CD14-positive monocyte (primary cell): Measurements from ENCODE around the gene LIN9. TPM values are rescaled to one million over a fixed set of nuclear protein-coding genes. Genes with fewer than 3 reads are reported as not detected.

Source experiments
- DNase-seq, 3 donors: peaks; one replicate each; pipeline ENCODE4 v3.0.0-alpha.2; 2011 to 2022
- H2AFZ ChIP-seq: 2 replicates; pipeline ENCODE4 v1.6.0; 2012; ENCODE audit warnings: mild to moderate bottlenecking, low read depth, low read length, inconsistent platforms; ENCODE audit not compliant: insufficient read depth, poor library complexity, severe bottlenecking
- H3K27ac ChIP-seq, 2 donors: 1 replicate in 1 of 2; 2 replicates in 1 of 2; pipeline ENCODE4 v1.5.1; 2012 to 2013; ENCODE audit warnings: low read length in 2 of 2, control low read depth in 1 of 2, inconsistent platforms in 1 of 2, low read depth in 1 of 2, mild to moderate bottlenecking in 1 of 2
- H3K27me3 ChIP-seq, 2 donors: one replicate each; pipeline versions ENCODE4 v1.6.0 to v1.6.1; 2011 to 2013; ENCODE audit warnings: low read length in 2 of 2; ENCODE audit not compliant: control insufficient read depth in 2 of 2, insufficient read depth in 2 of 2
- H3K36me3 ChIP-seq, 2 donors: replicated peaks in 1 of 2; 1 replicate in 1 of 2; 2 replicates in 1 of 2; pipeline versions ENCODE4 v1.5.1 to v1.6.1; 2012 to 2013; ENCODE audit warnings: low read length in 2 of 2, control low read depth in 1 of 2, inconsistent platforms in 1 of 2, mild to moderate bottlenecking in 1 of 2; ENCODE audit not compliant: insufficient read depth in 2 of 2, control insufficient read depth in 1 of 2
- H3K4me1 ChIP-seq, 2 donors: 1 replicate in 1 of 2; 2 replicates in 1 of 2; pipeline versions ENCODE4 v1.5.1 to v1.6.1; 2012 to 2013; ENCODE audit warnings: low read length in 2 of 2, control low read depth in 1 of 2, inconsistent platforms in 1 of 2, mild to moderate bottlenecking in 1 of 2, moderate library complexity in 1 of 2; ENCODE audit not compliant: insufficient read depth in 2 of 2, control insufficient read depth in 1 of 2
- H3K4me2 ChIP-seq: replicated peaks from 2 replicates; pipeline ENCODE3; 2012; ENCODE audit warnings: low read length, moderate library complexity, mild to moderate bottlenecking; ENCODE audit not compliant: poor library complexity, severe bottlenecking; ENCODE audit errors: extremely low read depth
- H3K4me3 ChIP-seq, 3 experiments: fragments of 200-600 bp in 1 of 3; sonication (generic) in 1 of 3; replicated peaks in 1 of 3; 1 replicate in 2 of 3; 2 replicates in 1 of 3; pipeline ENCODE4 v1.5.1; 2011 to 2013; ENCODE audit warnings: low read length in 3 of 3, mild to moderate bottlenecking in 3 of 3, control low read depth in 2 of 3, low read depth in 2 of 3, inconsistent platforms in 1 of 3, moderate library complexity in 1 of 3
- H3K79me2 ChIP-seq: 2 replicates; pipeline ENCODE4 v1.6.0; 2012; ENCODE audit warnings: mild to moderate bottlenecking, control low read depth, inconsistent platforms, low read length, moderate library complexity; ENCODE audit not compliant: insufficient read depth
- H3K9ac ChIP-seq: 2 replicates; pipeline ENCODE4 v1.6.0; 2017; ENCODE audit warnings: low read length, mild to moderate bottlenecking; ENCODE audit not compliant: insufficient read depth, poor library complexity, severe bottlenecking
- H3K9me3 ChIP-seq, 2 donors: replicated peaks in 1 of 2; 1 replicate in 1 of 2; 2 replicates in 1 of 2; pipeline versions ENCODE4 v1.5.1 to v1.6.1; 2012 to 2013; ENCODE audit warnings: low read length in 2 of 2, control low read depth in 1 of 2; ENCODE audit not compliant: control insufficient read depth in 1 of 2, insufficient read depth in 1 of 2
- H4K20me1 ChIP-seq: 2 replicates; pipeline ENCODE4 v1.6.0; 2012; ENCODE audit warnings: mild to moderate bottlenecking, low read length, control low read depth, moderate library complexity; ENCODE audit not compliant: insufficient read depth
- H3K27ac Mint-ChIP-seq, 7 donors: one replicate each; pipeline ENCODE4 v1.8.0; 2020; ENCODE audit warnings: mild to moderate bottlenecking in 7 of 7, mixed read lengths in 7 of 7, moderate library complexity in 6 of 7, inconsistent platforms in 2 of 7
- H3K27me3 Mint-ChIP-seq, 3 donors: one replicate each; pipeline ENCODE4 v1.8.0; 2021 to 2022; ENCODE audit warnings: low read depth in 3 of 3, mild to moderate bottlenecking in 3 of 3, mixed read lengths in 3 of 3, moderate library complexity in 3 of 3, inconsistent platforms in 1 of 3
- H3K36me3 Mint-ChIP-seq, 2 donors: one replicate each; pipeline ENCODE4 v1.8.0; 2020; ENCODE audit warnings: mixed read lengths in 2 of 2, inconsistent platforms in 1 of 2, mild to moderate bottlenecking in 1 of 2
- H3K4me1 Mint-ChIP-seq: one replicate; pipeline ENCODE4 v1.8.0; 2020; ENCODE audit warnings: mild to moderate bottlenecking, mixed read lengths
- H3K4me3 Mint-ChIP-seq, 2 donors: one replicate each; pipeline ENCODE4 v1.8.0; 2020; ENCODE audit warnings: mild to moderate bottlenecking in 2 of 2, mixed read lengths in 2 of 2, moderate library complexity in 1 of 2
- H3K9me3 Mint-ChIP-seq, 7 donors: one replicate each; pipeline ENCODE4 v1.8.0; 2020 to 2022; ENCODE audit warnings: mixed read lengths in 7 of 7, mild to moderate bottlenecking in 6 of 7, moderate library complexity in 6 of 7, inconsistent platforms in 2 of 7
- CTCF ChIP-seq: fragments of 200-600 bp; IDR thresholded peaks from one replicate; pipeline ENCODE4 v1.8.0; 2022; ENCODE audit warnings: antibody characterized with exemption, mild to moderate bottlenecking
- WGBS: methylation state at CpG from one replicate; pipeline ENCODE4 v1.1.5; 2013; ENCODE audit warnings: missing lambda C conversion rate; ENCODE audit not compliant: insufficient coverage; 5-methylcytosine and 5-hydroxymethylcytosine counted together
- intact Hi-C, 2 donors: fragments of 100-400 bp; cut with micrococcal nuclease; formaldehyde crosslinking; loops; one replicate each; pipeline versions ENCODE4 v1.15.0 to v1.15.1; 2023
- polyA plus RNA-seq, 3 donors: library from polyadenylated mRNA; depleted of rRNA in 1 of 3; unstranded in 2 of 3; stranded (reverse) in 1 of 3; fragments of 300-500 nt in 2 of 3; fragments of >200 nt in 1 of 3; fragmentation: Illumina TruSeq in 2 of 3; gene quantifications; 1 replicate in 2 of 3; 2 replicates in 1 of 3; pipeline ENCODE4 v1.2.3, GENCODE V29; 2012 to 2021

The LIN9 gene
- polyA plus RNA-seq, 3 donors, result 0.56 to 1.3 (median 0.76) TPM

- WGBS, result under 1% methylated on average over 50 of the region's 55 CpGs
- Histone ChIP-seq H3K9ac (no peak overlapping the region), H3K9me3 (no peaks in the 10 kb centered on the region), H3K27me3 (peaks cover 19 to 32% of the 10 kb centered on the region in 2 donors), H3K79me2 (no peaks in the 10 kb centered on the region), H3K4me1 (peaks cover 4 to 8% of the 10 kb centered on the region in 2 donors), H3K4me3 (peak overlapping the region in 1 of 3 experiments; percentile 65), H3K4me2 (peak overlapping the region; percentile 70), H3K36me3 (no peaks in the 10 kb centered on the region), H2AFZ (peak overlapping the region; percentile 56), H4K20me1 (no peaks in the 10 kb centered on the region), H3K27ac (no peak overlapping the region)
- Mint-ChIP-seq H3K4me3 (peak overlapping the region; percentile 77 to 90), H3K27me3 (peaks cover 34 to 49% (median 37%) of the 10 kb centered on the region in 3 donors), H3K27ac (no peak overlapping the region), H3K9me3 (peaks cover 0 to 4% (median 0%) of the 10 kb centered on the region in 7 donors), H3K36me3 (peaks cover 17 to 19% of the 10 kb centered on the region in 2 donors), H3K4me1 (peaks cover 8% of the 10 kb centered on the region)
- intact Hi-C loops, result no loop called here
- DNase-seq, result no peak
- TF ChIP-seq CTCF, result no peak
These were observed 85.1 kb downstream of the LIN9 start for GRCh38 chr1:226223786-226224244.

GRCh38 chr1:226223157-226223785 is 85.7 kb downstream of the LIN9 start, which contains the start of gene MIXL1:
MIXL1 (plus strand) TSS chr1:226223664; CDS start chr1:226223682, 18 bp downstream.
- H3K9ac ChIP-seq, result no peak within 1 kb of the TSS
- peak within 1 kb of the TSS; percentile 70 for H3K4me2 ChIP-seq
- Mint-ChIP-seq H3K36me3 (peaks cover 15% of the 10 kb centered on the region in 2 donors), H3K9me3 (peaks cover 0 to 4% (median 0%) of the 10 kb centered on the region in 7 donors), H3K4me3 (peak within 1 kb of the TSS; percentile 77 to 90), H3K4me1 (peaks cover 8% of the 10 kb centered on the region), H3K27ac (no peak within 1 kb of the TSS), H3K27me3 (peaks cover 34 to 49% (median 37%) of the 10 kb centered on the region in 3 donors)
- H3K4me3 ChIP-seq, result peak within 1 kb of the TSS; percentile 1 to 65 (median 21)
- TF ChIP-seq CTCF, result no peak
- intact Hi-C loops, result no loop called here
- no peak for DNase-seq
- no peaks in the 10 kb centered on the region for H3K9me3 ChIP-seq
- H3K27me3 ChIP-seq, result peaks cover 19 to 32% of the 10 kb centered on the region in 2 donors
- no peak within 1 kb of the TSS for H3K27ac ChIP-seq
- H3K36me3 ChIP-seq, result no peaks in the 10 kb centered on the region
- H2AFZ ChIP-seq, result peak within 1 kb of the TSS; percentile 56
- peaks cover 4 to 8% of the 10 kb centered on the region in 2 donors for H3K4me1 ChIP-seq
- no peaks in the 10 kb centered on the region for H4K20me1 ChIP-seq
- H3K79me2 ChIP-seq, result no peaks in the 10 kb centered on the region
- 4% methylated on average over 62 of the region's 62 CpGs for WGBS
